Subcutaneous abdominal adipose tissue (tissue), 5 donors: ENCODE measurements around the gene NAXE.

Source experiments
- H3K27ac ChIP-seq: one replicate; pipeline ENCODE4 v1.7.0; 2013; ENCODE audit warnings: low read depth, mild to moderate bottlenecking, inconsistent platforms, low read length, moderate library complexity
- H3K27me3 ChIP-seq, 5 donors: one replicate each; pipeline ENCODE4 v1.7.0; 2013; ENCODE audit warnings: low read length in 5 of 5, inconsistent platforms in 1 of 5; ENCODE audit not compliant: control insufficient read depth in 5 of 5, insufficient read depth in 4 of 5
- H3K36me3 ChIP-seq, 5 donors: one replicate each; pipeline ENCODE4 v1.7.0; 2013; ENCODE audit warnings: low read length in 5 of 5; ENCODE audit not compliant: control insufficient read depth in 5 of 5, insufficient read depth in 5 of 5
- H3K4me1 ChIP-seq, 5 donors: one replicate each; pipeline ENCODE4 v1.7.0; 2013; ENCODE audit warnings: low read length in 5 of 5, mild to moderate bottlenecking in 3 of 5, moderate library complexity in 1 of 5; ENCODE audit not compliant: control insufficient read depth in 5 of 5, insufficient read depth in 5 of 5
- H3K4me3 ChIP-seq, 5 donors: one replicate each; pipeline ENCODE4 v1.7.0; 2013; ENCODE audit warnings: low read length in 5 of 5, low read depth in 1 of 5
- H3K9ac ChIP-seq, 5 donors: one replicate each; pipeline ENCODE4 v1.7.0; 2013; ENCODE audit warnings: low read length in 5 of 5, mild to moderate bottlenecking in 4 of 5, moderate library complexity in 3 of 5
- H3K9me3 ChIP-seq, 5 donors: one replicate each; pipeline ENCODE4 v1.7.0; 2013; ENCODE audit warnings: low read length in 5 of 5; ENCODE audit not compliant: control insufficient read depth in 5 of 5
- donor health status: healthy.
- donor health status: healthy.
- donor health status: healthy.
- donor health status: healthy.
- donor health status: healthy.

NAXE gene

GRCh38 chr1:156565519-156565918, 26.1 kb upstream of the NAXE start:
- Histone ChIP-seq H3K9ac (no peak overlapping the region), H3K4me1 (no peaks in the 10 kb centered on the region), H3K4me3 (no peak overlapping the region), H3K9me3 (no peaks in the 10 kb centered on the region), H3K36me3 (no peaks in the 10 kb centered on the region), H3K27me3 (peaks cover 0 to 5% (median 0%) of the 10 kb centered on the region in 5 donors), H3K27ac (no peak overlapping the region)

- Histone ChIP-seq H3K4me1 (no peaks in the 10 kb centered on the region), H3K27me3 (peaks cover 0 to 6% (median 0%) of the 10 kb centered on the region in 5 donors), H3K4me3 (no peak overlapping the region), H3K9ac (no peak overlapping the region), H3K9me3 (no peaks in the 10 kb centered on the region), H3K36me3 (no peaks in the 10 kb centered on the region), H3K27ac (no peak overlapping the region)
Observed at GRCh38 chr1:156566436-156566835, 25.1 kb upstream of the NAXE start.

- Histone ChIP-seq H3K27me3 (peaks cover 3 to 12% (median 6%) of the 10 kb centered on the region in 5 donors), H3K27ac (no peak overlapping the region), H3K4me3 (no peak overlapping the region), H3K9ac (no peak overlapping the region), H3K4me1 (peaks cover 0 to 12% (median 10%) of the 10 kb centered on the region in 5 donors), H3K36me3 (no peaks in the 10 kb centered on the region), H3K9me3 (no peaks in the 10 kb centered on the region)
Observed at GRCh38 chr1:156571261-156571852, 20.2 kb upstream of the NAXE start.

DNA sequence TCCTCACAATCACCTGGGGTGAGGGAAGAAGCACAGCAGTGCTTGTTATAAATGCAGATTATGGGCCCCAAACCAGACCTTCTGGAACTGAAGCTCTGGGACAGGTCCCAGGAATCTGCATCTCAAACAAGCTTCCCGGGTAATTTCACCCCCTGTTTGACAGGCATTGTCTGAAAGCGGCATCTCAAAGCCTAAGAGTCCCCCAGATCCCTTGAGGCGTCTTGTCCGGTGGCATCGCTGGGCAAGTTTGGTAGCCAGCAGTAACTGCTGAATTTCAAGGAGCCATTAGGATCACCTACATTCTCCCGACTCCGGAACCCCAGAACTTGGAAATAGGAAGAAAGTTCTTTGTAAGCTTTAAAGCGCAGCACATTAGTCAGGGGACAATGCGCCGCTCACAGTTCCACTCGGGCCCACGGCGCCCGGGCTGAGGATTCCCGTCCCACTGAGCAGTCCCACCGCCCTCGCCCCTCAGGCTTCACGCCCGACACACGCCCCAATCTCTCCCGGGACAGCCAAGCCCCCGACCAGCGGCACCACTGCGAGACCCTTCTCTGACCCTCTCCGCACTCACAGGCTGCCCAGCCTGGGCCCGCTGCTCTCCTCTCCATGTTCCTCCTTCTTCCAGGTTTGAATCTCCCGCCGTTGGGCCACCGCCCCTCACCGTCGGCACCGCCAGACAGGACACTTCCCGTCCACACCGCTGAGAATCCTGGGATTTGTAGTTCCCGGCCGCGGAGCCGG, 19.5 kb upstream of the NAXE start, which contains the start of gene IQGAP3:
Gene IQGAP3, minus strand, starts transcription at position 647 of the 744 bp plus-strand sequence. Its CDS starts 36 bp downstream, at position 611.
- Histone ChIP-seq H3K4me1 (peaks cover 0 to 12% (median 10%) of the 10 kb centered on the region in 5 donors), H3K36me3 (no peaks in the 10 kb centered on the region), H3K27me3 (peaks cover 3 to 12% (median 6%) of the 10 kb centered on the region in 5 donors), H3K27ac (no peak within 1 kb of the TSS), H3K9ac (peak within 1 kb of the TSS in 3 of 5 donors; percentile 26 to 37 (median 36)), H3K9me3 (no peaks in the 10 kb centered on the region), H3K4me3 (peak within 1 kb of the TSS in 4 of 5 donors; percentile 54 to 68 (median 58))

DNA sequence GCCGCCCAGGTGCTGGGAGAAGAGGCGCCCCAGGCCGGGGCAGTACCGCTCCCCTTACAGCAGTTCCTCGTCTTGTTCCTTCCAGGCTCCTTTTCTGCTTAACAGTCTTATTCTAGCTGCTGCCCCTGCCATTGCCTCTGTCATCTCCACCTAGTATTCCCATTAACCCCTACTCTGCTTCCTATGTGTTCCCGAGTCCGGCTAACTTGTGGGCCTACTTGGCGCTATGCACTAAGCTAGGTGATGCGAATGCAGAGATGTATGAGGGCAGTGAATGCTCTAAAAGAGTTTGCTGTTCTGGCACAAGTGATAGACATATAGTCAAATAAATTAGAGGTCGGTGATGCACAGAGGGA, 18.9 kb upstream of the NAXE start:
- Histone ChIP-seq H3K9ac (peak overlapping the region in 1 of 5 donors; percentile 36), H3K36me3 (no peaks in the 10 kb centered on the region), H3K27me3 (peaks cover 3 to 12% (median 6%) of the 10 kb centered on the region in 5 donors), H3K27ac (no peak overlapping the region), H3K4me1 (peaks cover 0 to 12% (median 10%) of the 10 kb centered on the region in 5 donors), H3K4me3 (peak overlapping the region in 4 of 5 donors; percentile 54 to 68 (median 58)), H3K9me3 (no peaks in the 10 kb centered on the region)

DNA sequence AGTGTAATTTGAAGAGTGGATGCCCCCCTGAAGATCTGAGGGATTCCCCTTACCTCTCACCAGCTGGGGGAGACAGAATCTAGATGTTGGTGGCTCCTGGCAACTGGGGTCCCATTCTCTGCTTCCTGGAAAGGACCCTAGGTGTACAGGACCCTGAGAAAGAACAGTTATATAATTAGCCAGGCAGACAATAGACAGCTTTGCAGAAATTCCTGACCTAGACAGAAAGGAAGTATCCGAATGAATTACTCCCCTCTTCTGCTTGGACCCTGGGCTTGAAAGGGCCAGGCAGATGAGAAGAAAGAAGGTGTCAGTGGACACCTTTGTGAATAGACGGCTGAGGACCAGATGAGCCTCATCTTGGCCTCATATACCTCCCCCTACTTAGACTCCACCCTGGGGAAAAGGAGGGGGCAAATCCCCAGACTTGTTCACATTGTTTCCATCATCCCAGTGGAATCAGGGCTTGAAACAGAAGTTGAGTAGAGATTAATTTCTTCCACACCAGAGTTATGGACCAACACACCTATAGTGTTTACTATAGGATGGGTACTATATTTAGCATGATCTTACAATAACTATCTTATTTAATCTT, 17.4 kb upstream of the NAXE start:
- H3K27me3 ChIP-seq = peaks cover 3 to 12% (median 6%) of the 10 kb centered on the region in 5 donors
- H3K4me3 ChIP-seq = no peak overlapping the region
- no peak overlapping the region for H3K27ac ChIP-seq
- peaks cover 0 to 12% (median 10%) of the 10 kb centered on the region in 5 donors for H3K4me1 ChIP-seq
- no peaks in the 10 kb centered on the region for H3K36me3 ChIP-seq
- no peak overlapping the region for H3K9ac ChIP-seq
- no peaks in the 10 kb centered on the region for H3K9me3 ChIP-seq

- H3K27ac ChIP-seq = no peak overlapping the region
- H3K9ac ChIP-seq = no peak overlapping the region
- H3K9me3 ChIP-seq = no peaks in the 10 kb centered on the region
- H3K4me1 ChIP-seq = peaks cover 0 to 3% (median 2%) of the 10 kb centered on the region in 5 donors
- H3K36me3 ChIP-seq = no peaks in the 10 kb centered on the region
- no peak overlapping the region for H3K4me3 ChIP-seq
- H3K27me3 ChIP-seq = no peaks in the 10 kb centered on the region
Observed at GRCh38 chr1:156577550-156577949, 14.0 kb upstream of the NAXE start.

DNA sequence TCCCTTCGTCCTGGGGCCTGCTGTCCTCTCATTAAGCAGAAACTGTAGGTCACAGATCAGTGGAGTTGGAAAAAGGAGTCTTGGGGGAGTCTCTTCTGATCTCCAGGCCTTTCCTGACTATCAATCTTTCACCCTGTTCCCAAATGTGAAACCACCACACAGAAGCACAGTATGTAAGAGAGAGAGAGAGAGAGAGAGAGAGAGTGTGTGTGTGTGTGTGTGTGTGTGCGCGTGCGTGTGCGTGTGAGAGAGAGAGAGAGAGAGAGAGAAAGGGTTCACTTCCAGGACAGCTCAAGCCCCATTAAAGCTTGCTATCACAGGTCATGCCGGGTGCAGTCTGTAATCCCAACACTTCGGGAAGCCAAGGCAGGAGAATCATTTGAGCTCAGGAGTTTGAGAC, 13.5 kb upstream of the NAXE start:
- Histone ChIP-seq H3K9ac (no peak overlapping the region), H3K27me3 (no peaks in the 10 kb centered on the region), H3K36me3 (no peaks in the 10 kb centered on the region), H3K4me3 (no peak overlapping the region), H3K27ac (no peak overlapping the region), H3K4me1 (no peaks in the 10 kb centered on the region), H3K9me3 (no peaks in the 10 kb centered on the region)

GRCh38 chr1:156579472-156579871, 12.1 kb upstream of the NAXE start, which contains the start of gene TTC24:
TTC24 (plus strand) TSS chr1:156579723; CDS start chr1:156581365, 1,642 bp downstream.
- Histone ChIP-seq H3K4me1 (peaks cover 0 to 2% (median 0%) of the 10 kb centered on the region in 5 donors), H3K27me3 (no peaks in the 10 kb centered on the region), H3K9ac (no peak within 1 kb of the TSS), H3K36me3 (no peaks in the 10 kb centered on the region), H3K9me3 (no peaks in the 10 kb centered on the region), H3K4me3 (no peak within 1 kb of the TSS), H3K27ac (no peak within 1 kb of the TSS)
